ENCODE measurements around the gene MTRF1. TPM values are rescaled to one million over a fixed set of nuclear protein-coding genes. Genes with fewer than 3 reads are reported as not detected.
"Not testable (repeated sequence)": the region's sequence is repeated elsewhere in the genome, so short reads cannot be mapped to it uniquely, and the experiment has no call there.

The MTRF1 gene
- total and polyA plus RNA-seq, 2 of the 4 experiments (the other 2 are of a cell fraction) = 9.7 to 12.4 TPM

DNA sequence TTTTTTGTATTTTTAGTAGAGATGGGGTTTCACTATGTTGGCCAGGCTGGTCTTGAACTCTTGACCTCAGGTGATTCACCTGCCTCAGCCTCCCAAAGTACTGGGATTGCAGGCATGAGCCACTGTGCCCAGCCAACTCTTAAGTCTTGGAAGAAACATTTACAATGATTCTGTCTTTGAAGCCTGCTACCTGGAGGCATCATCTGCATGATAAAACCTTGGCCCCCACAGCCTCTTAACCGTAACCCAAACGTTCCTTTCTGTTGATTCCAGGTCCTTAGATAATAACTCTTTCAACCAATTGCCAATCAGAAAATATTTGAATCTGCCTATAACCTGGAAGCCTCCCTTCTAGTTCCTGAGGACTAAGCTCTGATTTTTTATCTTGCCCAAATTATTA is 15.8 kb upstream of the MTRF1 start:
- not testable (repeated sequence) for H2BK120ac ChIP-seq (ENCODE audit: low read depth, low read length)

More for the DNA sequence above, 15.8 kb upstream of the MTRF1 start:
- H2AFZ ChIP-seq (replicated peaks; ENCODE audit: low read length, poor library complexity); POLR2A ChIA-PET (ENCODE audit: unreplicated experiment); H3K9me3 ChIP-seq (ENCODE audit: control insufficient read depth, insufficient read depth, low read length); H2AK5ac ChIP-seq (ENCODE audit: low read depth, low read length); H3K27ac ChIP-seq (ENCODE audit: insufficient read depth, low read length); H4K20me1 ChIP-seq (ENCODE audit: insufficient read depth, low read length); BruUV-seq (replicated peaks); ATAC-seq (ENCODE audit: low read depth); H3K9ac ChIP-seq (ENCODE audit: low read depth, low read length); H2BK5ac ChIP-seq (ENCODE audit: low read depth, low read length, poor library complexity, severe bottlenecking); H3K14ac ChIP-seq (replicated peaks; ENCODE audit: low read depth, low read length); CTCF ChIA-PET; H2BK20ac ChIP-seq (ENCODE audit: low read depth, low read length); H2BK15ac ChIP-seq (ENCODE audit: low read depth, low read length); H3K4ac ChIP-seq (ENCODE audit: low read depth, low read length); H4K91ac ChIP-seq (ENCODE audit: insufficient read depth, low read depth, low read length); H4K8ac ChIP-seq (ENCODE audit: low read depth in 2 of 2, low read length in 2 of 2); H3K23ac ChIP-seq (ENCODE audit: low read depth, low read length); H3K27me3 ChIP-seq (ENCODE audit: control insufficient read depth, insufficient read depth, low read length); H3K9me1 ChIP-seq (ENCODE audit: insufficient read depth, low read length); H2AK9ac ChIP-seq (replicated peaks; ENCODE audit: low read depth, low read length, poor library complexity); H3K56ac ChIP-seq (ENCODE audit: extremely low read depth, insufficient read depth, low read length); DNase-seq; H3K18ac ChIP-seq (ENCODE audit: low read depth, low read length); in situ Hi-C loops (cut with MboI; ENCODE audit: low sequenced_read_pairs); intact Hi-C loops (cut with micrococcal nuclease); dilution Hi-C loops (cut with HindIII; ENCODE audit: low sequenced_read_pairs, unreplicated experiment); H3K4me3 ChIP-seq (ENCODE audit: insufficient read depth, low read depth, low read length); H3K4me2 ChIP-seq (ENCODE audit: low read depth, low read length); H4K5ac ChIP-seq (ENCODE audit: low read depth, low read length); H3K79me1 ChIP-seq (ENCODE audit: low read depth in 1 of 2, low read length in 2 of 2); H3K4me1 ChIP-seq (ENCODE audit: control insufficient read depth, insufficient read depth, low read length); H3K36me3 ChIP-seq (ENCODE audit: control insufficient read depth, insufficient read depth, low read length): not testable (repeated sequence)
- no CpG with 5 or more reads among the region's 2 CpGs for WGBS, 2 experiments (ENCODE audit: extremely low coverage in 2 of 2, insufficient read length in 1 of 2)

Data from IMR-90 (cell line).